NT2/D1 (cell line): Measurements from ENCODE around the gene NIF3L1.
"Not testable (repeated sequence)": the region's sequence is repeated elsewhere in the genome, so short reads cannot be mapped to it uniquely, and the experiment has no call there.

Source experiments
- DNase-seq: peaks from one replicate; pipeline ENCODE4 v3.0.0-alpha.2; 2011; ENCODE audit warnings: low read depth, low spot score
- H3K27me3 ChIP-seq: 2 replicates; pipeline ENCODE4 v1.6.0; 2011; ENCODE audit warnings: mild to moderate bottlenecking; ENCODE audit not compliant: insufficient read length, insufficient read depth
- H3K36me3 ChIP-seq: 2 replicates; pipeline ENCODE4 v1.6.1; 2011; ENCODE audit warnings: mild to moderate bottlenecking, low read length, mixed read lengths; ENCODE audit not compliant: insufficient read depth, insufficient read length
- H3K4me1 ChIP-seq: 2 replicates; pipeline ENCODE4 v1.5.1; 2011; ENCODE audit not compliant: insufficient read depth, insufficient read length
- H3K4me3 ChIP-seq: 2 replicates; pipeline ENCODE4 v1.5.1; 2011; ENCODE audit warnings: low read depth; ENCODE audit not compliant: insufficient read length
- H3K9ac ChIP-seq: 2 replicates; pipeline ENCODE4 v1.6.0; 2011; ENCODE audit warnings: low read depth; ENCODE audit not compliant: insufficient read length
- H3K9me3 ChIP-seq: 2 replicates; pipeline ENCODE4 v1.5.1; 2011; ENCODE audit warnings: mild to moderate bottlenecking, low read length; ENCODE audit not compliant: insufficient read depth
- SUZ12 ChIP-seq: IDR thresholded peaks from 2 replicates; pipeline ENCODE4 v1.6.1; 2011; ENCODE audit not compliant: insufficient read length, insufficient read depth; ENCODE audit errors: extremely low read depth
- YY1 ChIP-seq: IDR thresholded peaks from 2 replicates; pipeline ENCODE4 v1.6.1; 2011; ENCODE audit not compliant: insufficient read length, insufficient read depth
- ZNF274 ChIP-seq: IDR thresholded peaks from 2 replicates; pipeline ENCODE4 v1.6.1; 2011; ENCODE audit warnings: mild to moderate bottlenecking, low read depth, low read length

The NIF3L1 gene

GRCh38 chr2:200863782-200864175 lies 25.4 kb upstream of the NIF3L1 start:
- TF ChIP-seq SUZ12, result no peak
- TF ChIP-seq YY1, result no peak
- TF ChIP-seq ZNF274, result no peak
- H3K4me1 ChIP-seq, result no peaks in the 10 kb centered on the region

GRCh38 chr2:200864176-200865034 lies 24.8 kb upstream of the NIF3L1 start, which contains the start of gene CLK1:
CLK1 (minus strand) TSS chr2:200864658; CDS start chr2:200861862, 2,796 bp downstream.
- peak; percentile 74 for DNase-seq

More at GRCh38 chr2:200863782-200864175, 25.4 kb upstream of the NIF3L1 start:
- Histone ChIP-seq H3K9me3 (no peaks in the 10 kb centered on the region), H3K36me3 (peaks cover 36% of the 10 kb centered on the region), H3K9ac (peak overlapping the region; percentile 99), H3K27me3 (no peaks in the 10 kb centered on the region), H3K4me3 (peak overlapping the region; percentile 97)
- no peak for DNase-seq

DNA sequence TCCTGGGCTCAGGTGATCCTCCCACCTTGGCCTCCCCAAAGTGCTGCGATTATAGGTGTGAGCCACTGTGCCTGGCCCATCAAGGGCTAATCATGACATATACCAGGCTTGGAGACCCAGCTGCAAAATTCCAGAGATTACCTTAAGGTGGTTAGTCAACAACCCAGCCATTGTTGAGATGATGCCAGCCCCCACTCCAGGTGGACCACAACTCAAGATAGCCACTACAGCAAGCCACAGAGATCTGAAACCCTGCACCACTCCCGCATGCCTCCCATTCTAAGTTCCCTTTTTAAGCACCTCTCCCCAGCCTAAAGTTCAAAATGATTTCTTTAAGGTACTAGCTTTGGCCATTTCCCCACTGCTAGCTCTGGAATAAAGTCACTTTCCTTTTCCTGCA lies 20.2 kb upstream of the NIF3L1 start:
- Histone ChIP-seq H3K4me1 (no peaks in the 10 kb centered on the region), H3K27me3 (no peaks in the 10 kb centered on the region), H3K9ac (no peak overlapping the region), H3K9me3 (no peaks in the 10 kb centered on the region), H3K4me3 (no peak overlapping the region), H3K36me3 (peaks cover 29% of the 10 kb centered on the region)
- DNase-seq, result no peak
- TF ChIP-seq SUZ12, result no peak
- TF ChIP-seq ZNF274, result no peak
- no peak for TF ChIP-seq YY1

More at GRCh38 chr2:200864176-200865034, 24.8 kb upstream of the NIF3L1 start, which contains the start of gene CLK1:
- H3K4me1 ChIP-seq, result no peaks in the 10 kb centered on the region
- no peaks in the 10 kb centered on the region for H3K27me3 ChIP-seq
- peak within 1 kb of the TSS; percentile 97 for H3K4me3 ChIP-seq
- H3K36me3 ChIP-seq, result peaks cover 30% of the 10 kb centered on the region
- no peaks in the 10 kb centered on the region for H3K9me3 ChIP-seq
- TF ChIP-seq YY1, result peak; percentile 97
- TF ChIP-seq ZNF274, result no peak
- peak within 1 kb of the TSS; percentile 99 for H3K9ac ChIP-seq

GRCh38 chr2:200871151-200871550 lies 18.0 kb upstream of the NIF3L1 start:
- Histone ChIP-seq H3K9ac (no peak overlapping the region), H3K36me3 (peaks cover 40% of the 10 kb centered on the region), H3K27me3 (no peaks in the 10 kb centered on the region), H3K4me1 (no peaks in the 10 kb centered on the region), H3K4me3 (no peak overlapping the region), H3K9me3 (no peaks in the 10 kb centered on the region)
- TF ChIP-seq YY1 (no peak), ZNF274 (no peak), SUZ12 (no peak)
- DNase-seq, result no peak

DNA sequence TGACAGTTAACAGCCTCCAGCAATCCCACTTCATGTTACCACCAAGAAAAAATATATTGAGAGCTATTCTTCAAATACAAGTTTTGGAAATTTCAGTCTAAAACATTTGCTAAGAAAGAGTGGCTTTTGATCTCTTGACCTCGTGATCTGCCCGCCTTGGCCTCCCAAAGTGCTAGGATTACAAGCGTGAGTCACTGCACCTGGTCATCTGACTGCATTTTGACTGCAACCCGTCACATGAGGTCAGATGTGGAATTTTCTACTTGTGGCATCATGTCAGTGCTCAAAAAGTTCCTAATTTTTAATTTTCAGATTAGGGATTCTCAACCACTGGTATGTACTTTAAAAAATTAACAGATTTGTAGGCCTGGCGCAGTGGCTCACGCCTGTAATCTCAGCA lies 15.6 kb upstream of the NIF3L1 start:
- H3K4me3 ChIP-seq, result no peak overlapping the region
- H3K9ac ChIP-seq, result no peak overlapping the region
- H3K27me3 ChIP-seq, result no peaks in the 10 kb centered on the region
- H3K4me1 ChIP-seq, result no peaks in the 10 kb centered on the region
- no peak for DNase-seq
- H3K36me3 ChIP-seq, result peaks cover 55% of the 10 kb centered on the region
- no peaks in the 10 kb centered on the region for H3K9me3 ChIP-seq
- TF ChIP-seq ZNF274 (no peak), SUZ12 (no peak), YY1 (no peak)

DNA sequence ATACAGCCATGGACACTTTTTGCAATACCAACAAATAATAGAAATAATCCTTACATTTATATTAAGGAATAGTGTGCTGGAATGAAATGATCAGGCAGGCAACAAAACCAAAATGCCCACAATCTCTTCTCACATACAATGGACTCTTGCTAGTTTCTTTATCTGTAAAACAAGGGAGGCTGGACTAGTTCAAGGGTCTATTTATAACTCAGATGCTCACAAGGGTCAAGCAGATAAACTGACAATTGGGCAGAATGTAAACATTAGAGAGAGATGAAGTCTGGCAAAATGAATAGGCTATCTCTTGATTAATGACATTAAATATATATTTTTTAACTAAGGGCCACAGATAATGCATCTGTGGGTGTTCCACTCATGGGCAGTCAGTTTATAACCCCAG lies 11.7 kb upstream of the NIF3L1 start:
- no peak overlapping the region for H3K9ac ChIP-seq
- TF ChIP-seq SUZ12 (no peak), YY1 (no peak), ZNF274 (no peak)
- H3K4me1 ChIP-seq, result no peaks in the 10 kb centered on the region
- peaks cover 69% of the 10 kb centered on the region for H3K36me3 ChIP-seq
- DNase-seq, result no peak
- no peaks in the 10 kb centered on the region for H3K27me3 ChIP-seq
- H3K9me3 ChIP-seq, result no peaks in the 10 kb centered on the region
- H3K4me3 ChIP-seq, result no peak overlapping the region

GRCh38 chr2:200878289-200878880 lies 10.8 kb upstream of the NIF3L1 start:
- H3K27me3 ChIP-seq, result no peaks in the 10 kb centered on the region
- no peak for DNase-seq
- H3K4me3 ChIP-seq, result no peak overlapping the region
- no peaks in the 10 kb centered on the region for H3K4me1 ChIP-seq
- TF ChIP-seq YY1 (no peak), ZNF274 (no peak), SUZ12 (no peak)
- H3K9ac ChIP-seq, result no peak overlapping the region
- peaks cover 65% of the 10 kb centered on the region for H3K36me3 ChIP-seq
- no peaks in the 10 kb centered on the region for H3K9me3 ChIP-seq

GRCh38 chr2:200881715-200882249 lies 7.4 kb upstream of the NIF3L1 start:
- H3K4me1 ChIP-seq, H3K27me3 ChIP-seq, H3K9me3 ChIP-seq, H3K4me3 ChIP-seq, H3K9ac ChIP-seq, DNase-seq: not testable (repeated sequence)
- peaks cover 68% of the 10 kb centered on the region for H3K36me3 ChIP-seq
